AG08395 (cell line): Measurements from ENCODE around the gene REEP6.
A peak's percentile ranks its signal among the peaks of the same experiment; 100 is the strongest.
"Not testable (repeated sequence)": the region's sequence is repeated elsewhere in the genome, so short reads cannot be mapped to it uniquely, and the experiment has no call there.

Source experiments
- DNase-seq: peaks from one replicate; pipeline ENCODE4 v3.0.0; 2012; ENCODE audit warnings: mixed read lengths, low spot score

REEP6 gene

GRCh38 chr19:1507763-1508506, 17.0 kb downstream of the REEP6 start:
- peak; percentile 100 for DNase-seq

- no peak for DNase-seq
Observed at GRCh38 chr19:1508507-1508856, 17.5 kb downstream of the REEP6 start.

GRCh38 chr19:1509602-1510441, 18.8 kb downstream of the REEP6 start:
- DNase-seq: no peak

- DNase-seq: no peak
Observed at GRCh38 chr19:1510442-1510806, 19.4 kb downstream of the REEP6 start.

GRCh38 chr19:1510807-1511206, 19.8 kb downstream of the REEP6 start:
- no peak for DNase-seq

GRCh38 chr19:1511318-1512317, 20.6 kb downstream of the REEP6 start:
- DNase-seq: no peak

GRCh38 chr19:1512671-1513498, 21.9 kb downstream of the REEP6 start, which contains the start of gene ADAMTSL5:
ADAMTSL5 (minus strand) TSS chr19:1513019; CDS start chr19:1510943, 2,076 bp downstream.
- peak; percentile 82 for DNase-seq

- peak; percentile 82 for DNase-seq
Observed at GRCh38 chr19:1513499-1514294, 22.7 kb downstream of the REEP6 start.

GRCh38 chr19:1514295-1514661, 23.3 kb downstream of the REEP6 start:
- no peak for DNase-seq

GRCh38 chr19:1514986-1515721, 24.2 kb downstream of the REEP6 start:
- DNase-seq: no peak

GRCh38 chr19:1516395-1516753, 25.4 kb downstream of the REEP6 start:
- no peak for DNase-seq

- DNase-seq: no peak
Observed at GRCh38 chr19:1518471-1518870, 27.5 kb downstream of the REEP6 start.

GRCh38 chr19:1519802-1520201, 28.8 kb downstream of the REEP6 start:
- not testable (repeated sequence) for DNase-seq

GRCh38 chr19:1520203-1520780, 29.3 kb downstream of the REEP6 start:
- DNase-seq: no peak

- DNase-seq: no peak
Observed at GRCh38 chr19:1521636-1522035, 30.7 kb downstream of the REEP6 start.

GRCh38 chr19:1522061-1522460, 31.1 kb downstream of the REEP6 start:
- DNase-seq: no peak

- DNase-seq: no peak
Observed at GRCh38 chr19:1522838-1523237, 31.9 kb downstream of the REEP6 start.

- no peak for DNase-seq
Observed at GRCh38 chr19:1523412-1524286, 32.7 kb downstream of the REEP6 start, which contains the start of gene PLK5. PLK5 (plus strand) TSS chr19:1524077; CDS start chr19:1526997, 2,920 bp downstream.
